Measurements from ENCODE around the gene ECHDC3.
A peak's percentile ranks its signal among the peaks of the same experiment; 100 is the strongest.

The ECHDC3 gene

GRCh38 chr10:11754620-11755019 is 12.4 kb downstream of the ECHDC3 start:
- H3K4me3 ChIP-seq (ENCODE audit: low read length), result no peak overlapping the region
- no peak overlapping the region for H2AFZ ChIP-seq (ENCODE audit: low read depth, low read length)
- H3K27me3 ChIP-seq (ENCODE audit: low read depth, low read length), result no peaks in the 10 kb centered on the region
- no peak overlapping the region for H3K9ac ChIP-seq (ENCODE audit: low read length)
- peaks cover 28% of the 10 kb centered on the region for H3K4me1 ChIP-seq (ENCODE audit: low read length)
- H3K9me3 ChIP-seq (ENCODE audit: insufficient read depth, low read length), result no peaks in the 10 kb centered on the region
- no peak for TF ChIP-seq CTCF (IDR thresholded peaks at IDR 0.05; ENCODE audit: low read depth, low read length)
- no peak for TF ChIP-seq EZH2phosphoT487 (IDR thresholded peaks at IDR 0.05; ENCODE audit: low read depth)
- H3K4me2 ChIP-seq (ENCODE audit: low read length), result no peak overlapping the region
- no peaks in the 10 kb centered on the region for H3K79me2 ChIP-seq (ENCODE audit: low read length)
- H4K20me1 ChIP-seq (ENCODE audit: insufficient read depth, low read length), result no peaks in the 10 kb centered on the region
- H3K36me3 ChIP-seq (replicated peaks; ENCODE audit: low read depth, low read length), result no peaks in the 10 kb centered on the region
- no peak overlapping the region for H3K27ac ChIP-seq (ENCODE audit: low read length)

GRCh38 chr10:11755512-11756263 is 13.5 kb downstream of the ECHDC3 start:
- no peak overlapping the region for H3K4me2 ChIP-seq (ENCODE audit: low read length)
- H3K27ac ChIP-seq (ENCODE audit: low read length), result no peak overlapping the region
- H3K27me3 ChIP-seq (ENCODE audit: low read depth, low read length), result no peaks in the 10 kb centered on the region
- no peaks in the 10 kb centered on the region for H3K79me2 ChIP-seq (ENCODE audit: low read length)
- H2AFZ ChIP-seq (ENCODE audit: low read depth, low read length), result no peak overlapping the region
- H4K20me1 ChIP-seq (ENCODE audit: insufficient read depth, low read length), result no peaks in the 10 kb centered on the region
- peaks cover 24% of the 10 kb centered on the region for H3K4me1 ChIP-seq (ENCODE audit: low read length)
- TF ChIP-seq CTCF (IDR thresholded peaks at IDR 0.05; ENCODE audit: low read depth, low read length), result no peak
- no peak for TF ChIP-seq EZH2phosphoT487 (IDR thresholded peaks at IDR 0.05; ENCODE audit: low read depth)
- no peaks in the 10 kb centered on the region for H3K36me3 ChIP-seq (replicated peaks; ENCODE audit: low read depth, low read length)
- H3K9ac ChIP-seq (ENCODE audit: low read length), result no peak overlapping the region
- H3K9me3 ChIP-seq (ENCODE audit: insufficient read depth, low read length), result no peaks in the 10 kb centered on the region
- no peak overlapping the region for H3K4me3 ChIP-seq (ENCODE audit: low read length)

- no peaks in the 10 kb centered on the region for H4K20me1 ChIP-seq (ENCODE audit: insufficient read depth, low read length)
- no peaks in the 10 kb centered on the region for H3K27me3 ChIP-seq (ENCODE audit: low read depth, low read length)
- no peak overlapping the region for H3K4me3 ChIP-seq (ENCODE audit: low read length)
- H3K9ac ChIP-seq (ENCODE audit: low read length), result no peak overlapping the region
- H3K4me1 ChIP-seq (ENCODE audit: low read length), result peaks cover 15% of the 10 kb centered on the region
- H3K36me3 ChIP-seq (replicated peaks; ENCODE audit: low read depth, low read length), result no peaks in the 10 kb centered on the region
- H3K79me2 ChIP-seq (ENCODE audit: low read length), result no peaks in the 10 kb centered on the region
- peak overlapping the region; percentile 61 for H3K4me2 ChIP-seq (ENCODE audit: low read length)
- no peak for TF ChIP-seq CTCF (IDR thresholded peaks at IDR 0.05; ENCODE audit: low read depth, low read length)
- no peak for TF ChIP-seq EZH2phosphoT487 (IDR thresholded peaks at IDR 0.05; ENCODE audit: low read depth)
- 0 out of 2 replicates have a peak overlapping the region, but pooled peaks have one; percentile 2 for H3K27ac ChIP-seq (ENCODE audit: low read length)
- no peaks in the 10 kb centered on the region for H3K9me3 ChIP-seq (ENCODE audit: insufficient read depth, low read length)
- no peak overlapping the region for H2AFZ ChIP-seq (ENCODE audit: low read depth, low read length)
Observed at GRCh38 chr10:11756766-11757315, 14.7 kb downstream of the ECHDC3 start.

- Histone ChIP-seq H3K9ac (ENCODE audit: low read length) (no peak overlapping the region), H4K20me1 (ENCODE audit: insufficient read depth, low read length) (no peaks in the 10 kb centered on the region), H3K4me3 (ENCODE audit: low read length) (0 out of 2 replicates have a peak overlapping the region, but pooled peaks have one; percentile 10), H3K27ac (ENCODE audit: low read length) (peak overlapping the region; percentile 2; the same call in 1 of the 2 replicates), H3K36me3 (replicated peaks; ENCODE audit: low read depth, low read length) (no peaks in the 10 kb centered on the region), H3K27me3 (ENCODE audit: low read depth, low read length) (no peaks in the 10 kb centered on the region), H3K4me2 (ENCODE audit: low read length) (peak overlapping the region; percentile 61), H3K79me2 (ENCODE audit: low read length) (no peaks in the 10 kb centered on the region), H2AFZ (ENCODE audit: low read depth, low read length) (peak overlapping the region; percentile 47), H3K9me3 (ENCODE audit: insufficient read depth, low read length) (no peaks in the 10 kb centered on the region), H3K4me1 (ENCODE audit: low read length) (peaks cover 15% of the 10 kb centered on the region)
- TF ChIP-seq CTCF (IDR thresholded peaks at IDR 0.05; ENCODE audit: low read depth, low read length), result no peak
Observed at GRCh38 chr10:11757454-11757820, 15.3 kb downstream of the ECHDC3 start.

Measured in OCI-LY3 (cell line).